ENCODE measurements around the gene ZC3HAV1.
"Not testable (repeated sequence)": the region's sequence is repeated elsewhere in the genome, so short reads cannot be mapped to it uniquely, and the experiment has no call there.

Gene ZC3HAV1

GRCh38 chr7:139049936-139050335, 59.6 kb downstream of the ZC3HAV1 start:
- DNase-seq (ENCODE audit: low spot score): no peak

GRCh38 chr7:139049111-139049510, 60.4 kb downstream of the ZC3HAV1 start:
- no peak for DNase-seq (ENCODE audit: low spot score)

GRCh38 chr7:139047970-139048369, 61.5 kb downstream of the ZC3HAV1 start:
- no peak for DNase-seq (ENCODE audit: low spot score)

GRCh38 chr7:139046143-139046542, 63.4 kb downstream of the ZC3HAV1 start:
- DNase-seq (ENCODE audit: low spot score): no peak

- no peak for DNase-seq (ENCODE audit: low spot score)
These were observed 64.4 kb downstream of the ZC3HAV1 start for GRCh38 chr7:139044813-139045794.

- DNase-seq (ENCODE audit: low spot score): no peak
These were observed 65.4 kb downstream of the ZC3HAV1 start for GRCh38 chr7:139043823-139044812.

- no peak for DNase-seq (ENCODE audit: low spot score)
These were observed 68.0 kb downstream of the ZC3HAV1 start for GRCh38 chr7:139041378-139042085.

- DNase-seq (ENCODE audit: low spot score): no peak
These were observed 70.8 kb downstream of the ZC3HAV1 start for GRCh38 chr7:139038691-139039090.

- DNase-seq (ENCODE audit: low spot score): no peak
These were observed 72.6 kb downstream of the ZC3HAV1 start for GRCh38 chr7:139036901-139037300.

- peak; percentile 73 for DNase-seq (ENCODE audit: low spot score)
These were observed 73.8 kb downstream of the ZC3HAV1 start, which contains the start of gene ZC3HAV1L for GRCh38 chr7:139035586-139036353. ZC3HAV1L (minus strand) TSS chr7:139036042; CDS start chr7:139036017, 25 bp downstream.

- peak; percentile 54 for DNase-seq (ENCODE audit: low spot score)
These were observed 74.5 kb downstream of the ZC3HAV1 start for GRCh38 chr7:139034855-139035585.

- DNase-seq (ENCODE audit: low spot score): peak; percentile 35
These were observed 75.2 kb downstream of the ZC3HAV1 start for GRCh38 chr7:139034336-139034735.

- no peak for DNase-seq (ENCODE audit: low spot score)
These were observed 76.0 kb downstream of the ZC3HAV1 start for GRCh38 chr7:139033346-139034114.

- DNase-seq (ENCODE audit: low spot score): no peak
These were observed 77.0 kb downstream of the ZC3HAV1 start for GRCh38 chr7:139032473-139032872.

GRCh38 chr7:139029353-139029752, 80.2 kb downstream of the ZC3HAV1 start:
- no peak for DNase-seq (ENCODE audit: low spot score)

- DNase-seq (ENCODE audit: low spot score): no peak
These were observed 83.0 kb downstream of the ZC3HAV1 start for GRCh38 chr7:139026551-139026950.

- not testable (repeated sequence) for DNase-seq (ENCODE audit: low spot score)
These were observed 83.7 kb downstream of the ZC3HAV1 start for GRCh38 chr7:139025861-139026260.

- DNase-seq (ENCODE audit: low spot score): no peak
These were observed 86.4 kb downstream of the ZC3HAV1 start for GRCh38 chr7:139023076-139023475.

- no peak for DNase-seq (ENCODE audit: low spot score)
These were observed 87.2 kb downstream of the ZC3HAV1 start for GRCh38 chr7:139022286-139022685.

Measured in hepatic stellate cell (primary cell).